Ishikawa (cell line): ENCODE data around the gene RETSAT.

ENCODE experiments used
- CEBPB ChIP-seq: IDR thresholded peaks from 2 replicates; pipeline ENCODE4 v1.6.1; 2012
- CREB1 ChIP-seq: IDR thresholded peaks from 2 replicates; pipeline ENCODE4 v1.6.1; 2012; ENCODE audit warnings: low read depth
- EGR1 ChIP-seq: IDR thresholded peaks from 2 replicates; pipeline ENCODE4 v1.6.1; 2012
- EP300 ChIP-seq: IDR thresholded peaks from 2 replicates; pipeline ENCODE4 v1.6.1; 2012; ENCODE audit warnings: borderline replicate concordance
- FOXM1 ChIP-seq: IDR thresholded peaks from 2 replicates; pipeline ENCODE4 v1.6.1; 2012; ENCODE audit warnings: low read depth, borderline replicate concordance
- MAX ChIP-seq: IDR thresholded peaks from 2 replicates; pipeline ENCODE4 v1.6.1; 2012
- NFIC ChIP-seq: IDR thresholded peaks from 2 replicates; pipeline ENCODE4 v1.6.1; 2012
- RAD21 ChIP-seq: IDR thresholded peaks from 2 replicates; pipeline ENCODE4 v1.6.1; 2012; ENCODE audit warnings: low read depth
- REST ChIP-seq: IDR thresholded peaks from 2 replicates; pipeline ENCODE4 v1.6.1; 2012; ENCODE audit warnings: low read depth, mild to moderate bottlenecking
- TAF1 ChIP-seq: IDR thresholded peaks from 2 replicates; pipeline ENCODE4 v1.6.1; 2012; ENCODE audit warnings: low read depth, mild to moderate bottlenecking
- TCF12 ChIP-seq: IDR thresholded peaks from 2 replicates; pipeline ENCODE4 v1.6.1; 2012; ENCODE audit warnings: low read depth
- TEAD4 ChIP-seq: IDR thresholded peaks from 2 replicates; pipeline ENCODE4 v1.6.1; 2012
- USF1 ChIP-seq: IDR thresholded peaks from 2 replicates; pipeline ENCODE4 v1.6.1; 2012
- YY1 ChIP-seq: IDR thresholded peaks from 2 replicates; pipeline ENCODE4 v1.6.1; 2012; ENCODE audit warnings: low read depth
- ZBTB7A ChIP-seq: IDR thresholded peaks from 2 replicates; pipeline ENCODE4 v1.6.1; 2012; ENCODE audit warnings: low read depth

Gene RETSAT

GRCh38 chr2:85400541-85401463, 46.5 kb upstream of the RETSAT start:
- TF ChIP-seq TEAD4: no peak
- no peak for TF ChIP-seq TAF1
- TF ChIP-seq CREB1: no peak
- TF ChIP-seq ZBTB7A: no peak
- TF ChIP-seq USF1: no peak
- no peak for TF ChIP-seq EP300
- TF ChIP-seq TCF12: no peak
- no peak for TF ChIP-seq CEBPB
- TF ChIP-seq YY1: no peak
- TF ChIP-seq RAD21: no peak
- no peak for TF ChIP-seq NFIC
- TF ChIP-seq REST: no peak

- TF ChIP-seq CEBPB (no peak), REST (no peak), TAF1 (no peak), EGR1 (no peak), USF1 (no peak), TEAD4 (no peak), EP300 (no peak), NFIC (no peak), RAD21 (no peak), CREB1 (no peak), YY1 (no peak), TCF12 (no peak), MAX (no peak), ZBTB7A (no peak), FOXM1 (no peak)
Measured at GRCh38 chr2:85400023-85400422, 45.7 kb upstream of the RETSAT start.

- TF ChIP-seq FOXM1 (no peak), CEBPB (no peak), YY1 (no peak), RAD21 (no peak), USF1 (no peak), CREB1 (no peak), MAX (no peak), EGR1 (no peak), TCF12 (no peak), TAF1 (no peak), EP300 (no peak), REST (no peak), ZBTB7A (no peak), TEAD4 (no peak), NFIC (no peak)
Measured at GRCh38 chr2:85399183-85399455, 44.8 kb upstream of the RETSAT start.
